ENCODE results near the gene GABRG3. TPM values are rescaled to one million over a fixed set of nuclear protein-coding genes. Genes with fewer than 3 reads are reported as not detected.

Gene GABRG3
- total RNA-seq, 2 experiments from 2014 or later = not detected

DNA sequence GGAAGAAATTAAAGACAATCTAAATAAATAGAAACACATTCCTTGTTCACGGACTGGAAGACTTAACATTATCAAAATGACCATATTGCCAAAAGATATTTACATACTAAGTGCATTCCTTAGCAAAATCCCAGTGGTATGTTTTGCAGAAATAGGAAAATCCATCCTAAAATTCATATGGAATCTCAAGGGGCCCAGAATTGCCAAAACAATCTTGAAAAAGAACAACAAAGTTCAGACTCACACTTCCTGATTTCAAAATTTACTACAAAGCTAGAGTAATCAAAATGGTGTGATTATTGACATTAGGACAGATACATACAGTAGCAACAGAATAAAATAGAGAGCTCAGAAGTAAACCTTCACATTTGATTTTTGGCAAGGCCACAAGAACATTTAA, 612.7 kb downstream of the GABRG3 start:
- intact Hi-C loops (cut with DNase I, micrococcal nuclease) = no loop called here
- H3K27ac Mint-ChIP-seq = no peak overlapping the region
- no peak overlapping the region for H3K4me3 Mint-ChIP-seq
- H3K9me3 Mint-ChIP-seq = peaks cover 4% of the 10 kb centered on the region
- ATAC-seq (ENCODE audit: poor library complexity) = no peak
- Histone ChIP-seq H3K4me1 (ENCODE audit: insufficient read depth, low read length) (no peaks in the 10 kb centered on the region), H3K4me3 (ENCODE audit: low read length) (no peak overlapping the region), H3K36me3 (ENCODE audit: insufficient read depth, low read length) (no peaks in the 10 kb centered on the region), H3K27me3 (ENCODE audit: control insufficient read depth in 1 of 2, insufficient read depth in 2 of 2, low read length in 2 of 2) (no peaks in the 10 kb centered on the region), H3K27ac (ENCODE audit: low read depth in 1 of 2, low read length in 2 of 2) (no peak overlapping the region), H3K9me3 (ENCODE audit: control insufficient read depth in 1 of 2, insufficient read depth in 1 of 2, low read length in 2 of 2) (peaks cover 0 to 3% of the 10 kb centered on the region in 2 experiments)
- ChIA-PET CTCF (no interaction called here), POLR2A (no interaction called here)
- no peak for TF ChIP-seq CTCF (IDR thresholded peaks at IDR 0.05)
- no peaks in the 10 kb centered on the region for H3K36me3 Mint-ChIP-seq (ENCODE audit: low read depth)
- no peak for DNase-seq
- no peaks in the 10 kb centered on the region for H3K27me3 Mint-ChIP-seq
- H3K4me1 Mint-ChIP-seq (ENCODE audit: low read depth) = no peaks in the 10 kb centered on the region

GRCh38 chr15:27585041-27585640, 614.2 kb downstream of the GABRG3 start:
- H3K4me3 Mint-ChIP-seq = no peak overlapping the region
- intact Hi-C loops (cut with DNase I, micrococcal nuclease) = no loop called here
- H3K4me3 ChIP-seq (ENCODE audit: low read length) = no peak overlapping the region
- no peaks in the 10 kb centered on the region for H3K36me3 ChIP-seq (ENCODE audit: insufficient read depth, low read length)
- ATAC-seq (ENCODE audit: poor library complexity) (no peak), DNase-seq (no peak)
- TF ChIP-seq CTCF (IDR thresholded peaks at IDR 0.05) = no peak
- H3K36me3 Mint-ChIP-seq (ENCODE audit: low read depth) = no peaks in the 10 kb centered on the region
- no peak overlapping the region for H3K27ac ChIP-seq (ENCODE audit: low read depth in 1 of 2, low read length in 2 of 2)
- no peaks in the 10 kb centered on the region for H3K27me3 Mint-ChIP-seq
- no peaks in the 10 kb centered on the region for H3K27me3 ChIP-seq (ENCODE audit: control insufficient read depth in 1 of 2, insufficient read depth in 2 of 2, low read length in 2 of 2)
- no peak overlapping the region for H3K27ac Mint-ChIP-seq
- ChIA-PET POLR2A (no interaction called here), CTCF (no interaction called here)
- peaks cover 4% of the 10 kb centered on the region for H3K9me3 Mint-ChIP-seq
- H3K4me1 ChIP-seq (ENCODE audit: insufficient read depth, low read length) = no peaks in the 10 kb centered on the region
- H3K9me3 ChIP-seq (ENCODE audit: control insufficient read depth in 1 of 2, insufficient read depth in 1 of 2, low read length in 2 of 2) = peaks cover 0 to 5% of the 10 kb centered on the region in 2 experiments
- no peaks in the 10 kb centered on the region for H3K4me1 Mint-ChIP-seq (ENCODE audit: low read depth)

- no peak for TF ChIP-seq CTCF (IDR thresholded peaks at IDR 0.05)
Measured at GRCh38 chr15:27587810-27588209, 616.8 kb downstream of the GABRG3 start.

More at GRCh38 chr15:27587810-27588209, 616.8 kb downstream of the GABRG3 start:
- no peaks in the 10 kb centered on the region for H3K27me3 ChIP-seq (ENCODE audit: control insufficient read depth in 1 of 2, insufficient read depth in 2 of 2, low read length in 2 of 2)
- Mint-ChIP-seq H3K27ac (no peak overlapping the region), H3K36me3 (ENCODE audit: low read depth) (no peaks in the 10 kb centered on the region), H3K9me3 (peaks cover 4% of the 10 kb centered on the region), H3K4me1 (ENCODE audit: low read depth) (no peaks in the 10 kb centered on the region), H3K27me3 (no peaks in the 10 kb centered on the region), H3K4me3 (no peak overlapping the region)
- DNase-seq (no peak), ATAC-seq (ENCODE audit: poor library complexity) (no peak)
- ChIA-PET CTCF (no interaction called here), POLR2A (no interaction called here)
- no peaks in the 10 kb centered on the region for H3K4me1 ChIP-seq (ENCODE audit: insufficient read depth, low read length)
- no peaks in the 10 kb centered on the region for H3K36me3 ChIP-seq (ENCODE audit: insufficient read depth, low read length)
- H3K4me3 ChIP-seq (ENCODE audit: low read length) = no peak overlapping the region
- H3K27ac ChIP-seq (ENCODE audit: low read depth in 1 of 2, low read length in 2 of 2) = no peak overlapping the region
- intact Hi-C loops (cut with DNase I, micrococcal nuclease) = no loop called here
- H3K9me3 ChIP-seq (ENCODE audit: control insufficient read depth in 1 of 2, insufficient read depth in 1 of 2, low read length in 2 of 2) = peaks cover 0 to 11% of the 10 kb centered on the region in 2 experiments

Measured in CD4-positive, alpha-beta T cell (primary cell).